Lung (tissue), 12 donors: ENCODE results near the gene HMOX1. TPM values are rescaled to one million over a fixed set of nuclear protein-coding genes. Genes with fewer than 3 reads are reported as not detected.

Experiments used
- ATAC-seq: fragments of 200-7000 bp; cut with Tn5 transposase; one replicate; pipeline ENCODE4 v1.9.1; 2020; ENCODE audit warnings: moderate number of reproducible peaks; ENCODE audit not compliant: insufficient read depth, low FRiP score
- DNase-seq, 3 donors: peaks; one replicate each; pipeline ENCODE4 v3.0.0-alpha.2; 2013 to 2017
- H3K27ac ChIP-seq, 2 donors: one replicate each; pipeline ENCODE4 v1.5.1; 2013; ENCODE audit warnings: mild to moderate bottlenecking in 2 of 2, moderate library complexity in 2 of 2, control low read depth in 1 of 2, inconsistent platforms in 1 of 2, low read depth in 1 of 2, low read length in 1 of 2
- H3K27me3 ChIP-seq, 3 donors: one replicate each; pipeline ENCODE4 v1.5.1; 2013; ENCODE audit warnings: low read length in 2 of 3; ENCODE audit not compliant: control insufficient read depth in 3 of 3, insufficient read depth in 3 of 3
- H3K36me3 ChIP-seq, 4 donors: one replicate each; pipeline ENCODE4 v1.5.1; 2013; ENCODE audit warnings: low read length in 4 of 4, mild to moderate bottlenecking in 1 of 4, moderate library complexity in 1 of 4; ENCODE audit not compliant: control insufficient read depth in 4 of 4, insufficient read depth in 4 of 4
- H3K4me1 ChIP-seq, 5 donors: one replicate each; pipeline ENCODE4 v1.5.1; 2013; ENCODE audit warnings: low read length in 5 of 5, mild to moderate bottlenecking in 2 of 5, moderate library complexity in 1 of 5; ENCODE audit not compliant: control insufficient read depth in 5 of 5, insufficient read depth in 5 of 5
- H3K4me3 ChIP-seq: one replicate; pipeline ENCODE4 v1.5.1; 2013; ENCODE audit warnings: mild to moderate bottlenecking, control low read depth, moderate library complexity
- H3K9ac ChIP-seq, 2 donors: one replicate each; pipeline ENCODE4 v1.5.1; 2013; ENCODE audit warnings: low read length in 2 of 2, control low read depth in 1 of 2; ENCODE audit not compliant: insufficient read depth in 1 of 2
- H3K9me3 ChIP-seq, 4 donors: one replicate each; pipeline ENCODE4 v1.5.1; 2013; ENCODE audit warnings: low read length in 3 of 4, mild to moderate bottlenecking in 1 of 4, moderate library complexity in 1 of 4; ENCODE audit not compliant: control insufficient read depth in 4 of 4, insufficient read depth in 3 of 4
- CTCF ChIP-seq: IDR thresholded peaks from 2 replicates; pipeline ENCODE4 v1.5.1; 2012; ENCODE audit warnings: mild to moderate bottlenecking; ENCODE audit errors: control extremely low read depth, extremely low read depth
- WGBS, 2 donors: extraction: QIAGEN DNeasy Blood & Tissue Kit; methylation state at CpG; one replicate each; pipeline ENCODE4 v1.1.7; 2013; 5-methylcytosine and 5-hydroxymethylcytosine counted together
- polyA plus RNA-seq, 2 donors: library from polyadenylated mRNA; stranded (reverse); fragments of 200-250 nt; gene quantifications; one replicate each; pipeline ENCODE4 v1.2.1, GENCODE V29; 2013
- total RNA-seq, 2 donors: library from RNA; depleted of rRNA in 1 of 2; stranded (reverse); fragments of >200 nt in 1 of 2; gene quantifications; one replicate each; pipeline ENCODE4 v1.2.1, GENCODE V29; 2014 to 2021
- donor health status: control.
- donor health status: control.
- donor health status: Bipolar disorder and iron deficiency.
- donor health status: healthy.
- donor health status: DM: yes; HTN: yes; CAD: no.

The HMOX1 gene
- total and polyA plus RNA-seq, 4 donors, result 59.9 to 930 (median 135) TPM

DNA sequence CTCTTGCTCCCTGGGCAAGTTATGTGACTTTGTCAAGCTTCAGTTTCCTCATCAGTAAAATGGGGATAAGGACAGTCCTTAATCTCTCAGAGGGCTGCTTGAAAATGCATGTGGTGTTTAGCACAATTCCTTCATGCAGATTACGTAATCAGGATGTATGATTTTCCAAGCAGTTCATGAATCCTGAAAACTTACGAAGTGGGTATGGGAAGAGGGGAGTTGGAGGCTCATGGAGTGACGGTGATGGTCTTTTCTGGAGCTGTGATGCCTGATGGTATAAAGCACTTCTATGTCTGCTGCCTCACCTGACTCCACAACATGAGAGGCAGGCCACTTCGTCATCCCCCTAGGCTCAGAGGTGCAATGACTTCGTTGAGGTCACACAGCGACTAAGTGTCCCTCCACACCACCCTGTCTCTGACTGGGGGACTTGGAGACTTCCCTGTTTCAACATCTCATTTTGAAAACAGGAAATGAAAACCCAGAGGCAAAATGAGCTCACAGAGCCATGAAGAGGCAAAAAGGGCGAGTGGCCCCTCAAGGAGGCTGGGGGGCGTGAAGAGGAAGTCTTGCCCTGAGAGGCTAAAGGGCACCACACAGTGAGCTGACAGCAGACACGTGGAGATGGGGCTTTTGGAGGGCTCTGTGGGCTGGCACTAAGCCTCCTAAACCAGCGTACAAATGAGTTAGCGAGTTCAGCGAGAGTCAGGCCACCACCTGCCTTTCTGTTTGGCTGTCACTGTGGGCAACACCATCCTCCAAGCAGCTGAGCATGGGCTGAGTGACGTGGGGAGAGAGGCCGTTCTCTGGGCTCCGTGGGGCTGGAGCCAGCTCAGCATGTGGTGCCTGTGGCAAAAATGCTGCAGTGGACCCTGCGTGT is 29.1 kb downstream of the HMOX1 start:
- Histone ChIP-seq H3K27ac (peak overlapping the region in 1 of 2 donors; percentile 62), H3K36me3 (peaks cover 16 to 65% (median 57%) of the 10 kb centered on the region in 4 donors), H3K4me1 (peaks cover 0 to 4% (median 0%) of the 10 kb centered on the region in 5 donors), H3K9me3 (no peaks in the 10 kb centered on the region), H3K27me3 (no peaks in the 10 kb centered on the region), H3K9ac (no peak overlapping the region), H3K4me3 (no peak overlapping the region)
- no peak for TF ChIP-seq CTCF
- WGBS, 2 donors, result 44 to 72% methylated on average over 16 of the region's 16 CpGs
- ATAC-seq (peak; percentile 73), DNase-seq (peak in 2 of 3 donors; percentile 19 to 20)

GRCh38 chr22:35410663-35411034 is 29.8 kb downstream of the HMOX1 start:
- ATAC-seq (no peak), DNase-seq (no peak)
- Histone ChIP-seq H3K9me3 (no peaks in the 10 kb centered on the region), H3K9ac (no peak overlapping the region), H3K27ac (peak overlapping the region in 1 of 2 donors; percentile 62), H3K27me3 (no peaks in the 10 kb centered on the region), H3K36me3 (peaks cover 16 to 66% (median 61%) of the 10 kb centered on the region in 4 donors), H3K4me1 (peaks cover 0 to 4% (median 0%) of the 10 kb centered on the region in 5 donors), H3K4me3 (no peak overlapping the region)
- 91 to 92% methylated on average over 6 of the region's 6 CpGs for WGBS, 2 donors
- no peak for TF ChIP-seq CTCF

DNA sequence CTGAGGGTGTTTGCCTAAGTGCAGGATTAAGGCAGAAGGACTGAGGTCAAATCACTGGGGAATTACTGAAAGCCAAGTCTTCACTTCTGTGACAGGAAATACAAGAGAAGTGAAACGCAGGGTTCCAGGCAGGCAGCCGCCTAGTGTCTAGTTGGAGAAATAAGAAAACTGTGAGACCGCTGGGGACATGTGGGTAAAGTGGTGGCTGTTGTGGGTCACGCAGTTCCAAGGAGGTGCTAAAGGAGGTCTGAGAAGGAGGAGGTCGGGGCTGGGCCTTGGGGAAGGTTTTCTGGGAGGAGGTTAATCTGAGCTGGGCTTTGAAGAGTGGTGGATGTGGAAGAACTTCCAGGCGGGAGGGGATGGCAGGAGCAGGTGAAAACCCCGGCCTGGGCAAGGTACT is 30.2 kb downstream of the HMOX1 start:
- Histone ChIP-seq H3K9me3 (no peaks in the 10 kb centered on the region), H3K27me3 (no peaks in the 10 kb centered on the region), H3K9ac (no peak overlapping the region), H3K4me3 (no peak overlapping the region), H3K36me3 (peaks cover 16 to 71% (median 62%) of the 10 kb centered on the region in 4 donors), H3K4me1 (peaks cover 0 to 4% (median 0%) of the 10 kb centered on the region in 5 donors), H3K27ac (no peak overlapping the region)
- ATAC-seq (no peak), DNase-seq (no peak)
- no peak for TF ChIP-seq CTCF
- 78 to 81% methylated on average over 7 of the region's 7 CpGs for WGBS, 2 donors
